Heart left ventricle (tissue), 13 donors: ENCODE results near the gene RAB27B.

ENCODE experiments used
- CTCF ChIP-seq, 12 donors: fragments of 200-600 bp; sonication (generic) in 4 of 12; IDR thresholded peaks; one replicate each; pipeline versions ENCODE4 v1.5.0 to v1.8.0; 2018 to 2022; ENCODE audit warnings: antibody characterized with exemption in 12 of 12, mild to moderate bottlenecking in 5 of 12
- POLR2A ChIP-seq, 2 donors: fragments of 450-650 bp; IDR thresholded peaks; one replicate each; pipeline ENCODE4 v1.6.1; 2017; ENCODE audit warnings: antibody characterized with exemption in 2 of 2, mild to moderate bottlenecking in 2 of 2, moderate library complexity in 2 of 2
- donor health status: ischemic (EF 13 %, LVEDD 7.1; RV severe dilation, severe dysfunction).
- donor health status: DM: no; HTN: yes; CAD: no.
- donor health status: DM: no; HTN: no; CAD: no.
- donor health status: ischemic (EF 25% LVEDD 6.9; RV normal size, moderate dysfunction).
- donor health status: ischemic (EF 25% LVEDD 5.7; RV mildly dilated, moderate dysfunction).
- donor health status: ischemic (EF 35%, LVEDD 5.7; RV mildly dilated, moderate dysfunction).
- donor health status: nonischemic (EF 11% LVEDD 7.7; RV severe dilation, severe dysfunction).
- donor health status: DM: yes; HTN: yes; CAD: no.
- donor health status: PGD.
- donor health status: ischemic (EF 29% LVEDD 5.4; RV normal size, mild dysfunction).
- donor health status: nonischemic (EF 23%, LVEDD 6.1; RV moderate dilation, normal function).

- TF ChIP-seq CTCF (IDR thresholded peaks at IDR 0.05) (no peak), POLR2A (IDR thresholded peaks at IDR 0.05) (no peak)
Observed at GRCh38 chr18:54880395-54881105, 52.3 kb downstream of the RAB27B start.
